T-helper 2 cell (primary cell): Measurements from ENCODE around the gene RFX1.
"Not testable (repeated sequence)": the region's sequence is repeated elsewhere in the genome, so short reads cannot be mapped to it uniquely, and the experiment has no call there.

Experiments
- DNase-seq, 5 experiments: peaks; one replicate each; pipeline versions ENCODE4 v3.0.0 to v3.0.0-alpha.2; 2012 to 2022

The RFX1 gene

GRCh38 chr19:14026652-14027192, 20.6 kb upstream of the RFX1 start:
- DNase-seq: not testable (repeated sequence)

GRCh38 chr19:14023404-14024235, 17.5 kb upstream of the RFX1 start:
- DNase-seq: no peak

GRCh38 chr19:14022469-14022868, 16.3 kb upstream of the RFX1 start:
- no peak for DNase-seq

GRCh38 chr19:14021474-14021873, 15.4 kb upstream of the RFX1 start:
- DNase-seq: no peak

- DNase-seq: not testable (repeated sequence)
These were observed 13.6 kb upstream of the RFX1 start for GRCh38 chr19:14019739-14020138.

GRCh38 chr19:14019100-14019499, 13.0 kb upstream of the RFX1 start:
- DNase-seq: no peak

GRCh38 chr19:14015524-14016035, 9.5 kb upstream of the RFX1 start:
- no peak for DNase-seq

GRCh38 chr19:14012378-14012915, 6.3 kb upstream of the RFX1 start:
- DNase-seq: no peak

- peak in 1 of 5 experiments; percentile 43 for DNase-seq
These were observed 844 bp upstream of the RFX1 start for GRCh38 chr19:14006766-14007562.

- peak; percentile 86 to 95 (median 91) for DNase-seq
These were observed 603 bp downstream of the RFX1 start for GRCh38 chr19:14005349-14006084.

GRCh38 chr19:14004619-14005348, 1.3 kb downstream of the RFX1 start:
- no peak for DNase-seq

- DNase-seq: peak in 1 of 5 experiments; percentile 65
These were observed 2.7 kb downstream of the RFX1 start for GRCh38 chr19:14003251-14004055.

- DNase-seq: peak in 2 of 5 experiments; percentile 52 to 79
These were observed 3.4 kb downstream of the RFX1 start for GRCh38 chr19:14002571-14003250.

- no peak for DNase-seq
These were observed 5.3 kb downstream of the RFX1 start for GRCh38 chr19:14000691-14001375.

- no peak for DNase-seq
These were observed 7.0 kb downstream of the RFX1 start for GRCh38 chr19:13999085-13999484.

- no peak for DNase-seq
These were observed 7.7 kb downstream of the RFX1 start for GRCh38 chr19:13998426-13998825.

GRCh38 chr19:13997631-13997962, 8.5 kb downstream of the RFX1 start:
- no peak for DNase-seq

GRCh38 chr19:13996928-13997630, 9.0 kb downstream of the RFX1 start:
- DNase-seq: no peak
